Anterior cingulate cortex (tissue), 58 donors: Measurements from ENCODE around the gene CD302.
"Not testable (repeated sequence)": the region's sequence is repeated elsewhere in the genome, so short reads cannot be mapped to it uniquely, and the experiment has no call there.

ENCODE experiments used
- DNase-seq, 58 donors: peaks; one replicate each; lab custom pipeline; 2025; lab: John Stamatoyannopoulos, UW

Gene CD302

GRCh38 chr2:159797543-159798375, at the start of gene CD302:
Gene CD302, minus strand, starts transcription at chr2:159798208. Its CDS starts 10 bp downstream, at chr2:159798198.
- peak in 45 of 58 donors; percentile 4 to 71 (median 35) for DNase-seq

DNA sequence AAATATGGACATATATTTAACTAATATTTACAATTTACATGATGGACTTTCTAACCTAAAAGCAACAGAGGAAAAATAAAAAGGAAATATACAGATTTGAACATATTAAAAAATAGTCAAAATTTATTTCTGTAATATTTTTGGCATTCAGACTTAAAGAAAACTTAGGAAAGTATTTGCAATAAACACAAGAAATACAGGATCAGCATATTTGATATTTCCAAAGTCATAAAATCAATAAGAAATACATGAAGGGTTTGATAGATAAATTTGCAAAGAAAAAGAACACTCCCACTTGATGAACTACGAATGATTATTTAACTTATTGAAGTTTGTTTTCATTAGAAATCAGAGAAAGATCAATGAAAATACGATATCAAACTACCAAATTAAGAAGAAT, 48.6 kb upstream of the CD302 start:
- no peak for DNase-seq

DNA sequence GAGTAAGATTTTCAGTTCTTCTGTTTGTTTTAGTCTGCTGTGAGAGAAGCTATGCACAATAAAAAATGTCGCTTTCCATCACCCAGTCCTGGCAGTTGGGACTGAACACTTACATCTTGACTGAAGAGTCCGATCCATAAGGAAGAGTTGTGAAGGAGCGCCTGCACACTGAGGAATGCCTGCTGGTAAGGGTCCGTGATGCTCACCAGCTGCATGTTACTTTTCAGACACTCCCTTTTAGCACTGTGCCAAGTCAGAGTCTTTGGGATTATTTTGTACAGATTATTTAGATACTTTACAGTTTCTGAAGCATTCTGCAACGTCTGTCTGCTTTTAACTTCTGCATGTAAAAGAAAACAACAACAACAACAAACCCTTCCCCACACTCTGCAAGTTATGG, 42.6 kb upstream of the CD302 start:
- no peak for DNase-seq

DNA sequence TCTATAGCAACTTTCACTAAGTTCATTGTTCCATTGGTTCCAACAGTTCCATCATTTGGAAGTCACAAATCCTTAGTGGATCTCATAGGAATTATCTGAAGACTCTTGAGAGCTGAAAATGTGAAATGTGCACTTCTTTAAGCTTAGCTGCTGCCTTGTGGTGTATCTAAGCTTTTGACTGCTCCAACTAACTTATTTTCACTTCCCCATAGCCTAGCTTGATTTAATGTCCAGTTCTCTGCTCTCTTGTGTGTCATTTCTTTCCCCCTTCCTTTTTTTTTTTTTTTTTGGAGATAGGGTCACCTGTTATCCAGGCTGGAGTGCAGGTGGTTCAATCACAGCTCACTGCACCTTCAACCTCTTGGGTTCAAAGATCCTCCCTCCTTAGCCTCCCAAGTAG, 34.9 kb upstream of the CD302 start:
- DNase-seq, result peak in 1 of 58 donors; percentile 4

DNA sequence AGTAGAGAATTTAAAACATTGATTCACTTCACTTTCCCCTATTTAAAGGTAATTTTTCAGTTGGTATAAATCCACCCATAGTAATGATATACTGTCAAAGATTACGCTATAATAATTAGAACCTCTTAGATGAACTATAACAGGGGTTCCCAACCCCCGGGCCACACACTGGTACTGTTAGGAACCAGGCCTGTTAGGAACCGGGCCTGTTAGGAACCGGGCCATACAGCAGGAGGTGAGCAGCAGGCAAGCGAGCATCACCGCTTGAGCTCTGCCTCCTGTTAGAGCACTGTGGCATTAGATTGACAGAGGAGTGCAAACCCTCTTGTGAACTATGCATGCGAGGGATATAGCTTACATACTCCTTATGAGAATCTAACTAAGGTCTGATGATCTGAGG, 34.0 kb upstream of the CD302 start:
- DNase-seq, result no peak

DNA sequence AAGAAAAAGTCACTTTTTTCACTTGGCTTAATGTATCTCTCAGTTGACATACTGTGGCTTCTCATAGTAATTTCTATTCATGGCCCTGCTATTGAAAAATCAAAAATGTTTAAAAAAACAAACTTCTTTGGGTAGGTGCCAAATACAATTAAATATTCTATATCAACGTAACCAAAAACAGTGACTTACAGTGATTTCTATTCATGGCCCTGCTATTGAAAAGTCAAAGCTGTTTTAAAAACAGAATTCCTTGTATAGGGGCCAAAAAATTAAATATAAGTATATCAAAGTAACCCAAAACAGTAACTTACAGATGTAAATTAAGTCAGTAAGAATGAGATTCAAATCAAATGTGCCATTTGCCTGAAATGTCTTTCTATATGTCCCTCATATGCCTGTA, 31.4 kb upstream of the CD302 start:
- no peak for DNase-seq

GRCh38 chr2:159828738-159829137, 30.7 kb upstream of the CD302 start:
- no peak for DNase-seq

- not testable (repeated sequence) for DNase-seq
Observed at GRCh38 chr2:159822478-159822833, 24.4 kb upstream of the CD302 start.

GRCh38 chr2:159821775-159822477, 23.9 kb upstream of the CD302 start:
- DNase-seq, result not testable (repeated sequence)

GRCh38 chr2:159818940-159819339, 20.9 kb upstream of the CD302 start:
- DNase-seq, result no peak

- DNase-seq, result no peak
Observed at GRCh38 chr2:159817283-159817682, 19.3 kb upstream of the CD302 start.

DNA sequence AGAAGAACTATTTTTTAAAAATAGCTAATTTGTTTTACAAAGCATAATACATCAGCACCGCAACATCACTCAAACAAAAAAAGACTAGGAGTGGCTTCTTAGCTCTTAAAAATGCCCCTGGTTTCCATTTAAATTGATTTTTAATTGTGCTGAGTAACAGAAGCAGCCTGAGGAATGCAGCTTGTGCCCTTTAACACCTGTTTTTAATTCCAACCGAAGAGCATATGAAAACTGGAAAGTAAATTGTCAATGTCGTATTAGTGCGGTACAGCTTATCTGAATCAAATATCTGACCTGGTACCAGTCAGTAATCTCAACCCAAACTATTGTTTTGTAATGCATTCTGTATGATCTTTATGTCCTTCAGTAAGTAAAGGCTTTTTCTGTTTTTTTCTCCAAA, 13.2 kb upstream of the CD302 start:
- DNase-seq, result no peak

DNA sequence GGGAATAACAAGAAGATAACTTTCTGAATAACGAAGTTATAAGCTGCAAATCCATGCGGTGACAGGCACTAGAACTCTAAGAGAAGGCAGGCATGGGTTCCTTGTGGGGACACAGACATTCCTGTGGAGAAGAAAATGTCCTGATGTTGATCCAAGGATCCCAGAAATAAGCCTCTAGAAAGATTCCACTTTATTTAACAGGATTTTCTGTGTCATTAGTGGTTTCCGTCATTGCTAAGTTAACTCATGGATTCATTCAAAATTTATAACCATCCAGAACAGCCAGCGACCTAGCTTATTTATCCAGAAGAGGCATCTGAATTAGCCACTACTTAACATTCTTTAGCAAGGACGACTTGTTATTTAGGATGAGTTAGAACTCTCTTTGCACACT, 10.0 kb upstream of the CD302 start:
- DNase-seq, result no peak

GRCh38 chr2:159807183-159808031, 9.4 kb upstream of the CD302 start:
- peak in 10 of 58 donors; percentile 0 to 24 (median 4) for DNase-seq

- no peak for DNase-seq
Observed at GRCh38 chr2:159804941-159805340, 6.9 kb upstream of the CD302 start.

DNA sequence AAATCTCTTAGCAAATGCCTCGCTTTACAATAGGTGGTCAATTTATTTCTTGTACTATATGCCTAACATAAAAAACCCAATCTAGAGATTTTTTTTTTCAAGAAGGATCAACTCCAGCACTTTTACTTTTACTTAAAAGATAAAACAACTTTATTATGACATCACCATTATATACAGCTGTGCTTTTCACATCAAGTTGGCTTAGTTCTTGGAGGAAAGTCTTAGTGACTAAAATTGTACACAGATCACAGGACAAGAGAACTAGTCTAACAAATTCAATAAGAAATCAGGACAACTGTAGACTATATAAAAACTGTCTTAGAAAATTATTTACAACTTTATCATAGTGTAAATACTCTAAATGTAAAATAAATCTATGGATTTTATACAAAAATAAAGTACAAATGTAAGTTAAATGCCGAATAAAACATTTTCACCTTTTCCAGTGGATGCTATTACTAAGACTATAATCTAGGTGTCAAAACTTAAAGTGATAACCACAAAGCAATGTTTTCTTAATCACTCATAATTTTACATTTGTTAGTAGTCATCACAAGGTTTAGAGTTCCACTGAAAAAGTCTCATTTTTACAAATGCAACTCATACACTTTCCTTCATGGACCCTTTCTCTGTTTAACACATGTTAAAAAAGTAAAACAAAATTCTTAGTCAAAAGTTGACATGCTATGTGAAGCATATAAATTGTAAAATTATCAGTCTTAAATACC, 5.4 kb upstream of the CD302 start:
- DNase-seq, result no peak

- DNase-seq, result no peak
Observed at GRCh38 chr2:159802673-159803072, 4.7 kb upstream of the CD302 start.

GRCh38 chr2:159799833-159800232, 1.8 kb upstream of the CD302 start:
- DNase-seq, result no peak

DNA sequence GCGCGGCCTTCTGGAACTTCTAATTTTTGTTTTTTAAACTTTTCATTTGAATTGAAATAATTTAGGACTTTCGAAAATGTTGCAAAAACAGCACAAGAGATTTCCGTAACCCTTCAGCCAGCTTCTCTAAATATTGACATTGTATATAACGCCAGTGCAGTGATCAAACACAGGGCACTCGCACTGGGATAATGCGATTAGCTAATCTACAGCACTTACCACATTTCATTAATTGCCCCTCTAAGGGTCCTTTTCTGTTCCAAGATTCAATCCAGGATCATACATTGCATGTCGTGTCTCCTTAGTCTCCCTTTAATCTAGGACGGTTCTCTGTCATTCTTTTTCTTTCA, 343 bp upstream of the CD302 start:
- no peak for DNase-seq

- no peak for DNase-seq
Observed at GRCh38 chr2:159797225-159797542, 824 bp downstream of the CD302 start.
